ENCODE measurements around the gene GRAP2.

DNA sequence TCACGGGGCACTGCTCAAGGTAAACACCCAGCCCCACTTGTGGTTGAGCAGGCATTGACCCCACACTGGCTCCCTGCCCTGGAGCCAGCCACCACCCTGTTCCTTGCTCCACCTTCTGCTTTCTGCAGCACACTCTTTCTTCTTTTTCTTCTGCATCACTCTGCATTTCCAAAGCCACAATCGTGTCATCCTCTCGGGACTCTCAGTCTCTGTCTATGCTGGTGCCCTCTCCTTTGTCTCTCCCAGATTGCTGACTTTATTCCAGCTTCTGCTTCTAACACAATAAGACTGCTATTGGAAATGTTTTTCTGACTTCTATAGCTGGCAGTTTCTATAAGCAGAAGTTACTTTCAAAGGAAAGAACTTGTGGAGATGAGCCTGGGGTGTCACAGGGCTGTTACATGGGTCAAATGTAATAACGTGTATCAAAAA, 14.4 kb downstream of the GRAP2 start:
- TF ChIP-seq, protein P1, sequence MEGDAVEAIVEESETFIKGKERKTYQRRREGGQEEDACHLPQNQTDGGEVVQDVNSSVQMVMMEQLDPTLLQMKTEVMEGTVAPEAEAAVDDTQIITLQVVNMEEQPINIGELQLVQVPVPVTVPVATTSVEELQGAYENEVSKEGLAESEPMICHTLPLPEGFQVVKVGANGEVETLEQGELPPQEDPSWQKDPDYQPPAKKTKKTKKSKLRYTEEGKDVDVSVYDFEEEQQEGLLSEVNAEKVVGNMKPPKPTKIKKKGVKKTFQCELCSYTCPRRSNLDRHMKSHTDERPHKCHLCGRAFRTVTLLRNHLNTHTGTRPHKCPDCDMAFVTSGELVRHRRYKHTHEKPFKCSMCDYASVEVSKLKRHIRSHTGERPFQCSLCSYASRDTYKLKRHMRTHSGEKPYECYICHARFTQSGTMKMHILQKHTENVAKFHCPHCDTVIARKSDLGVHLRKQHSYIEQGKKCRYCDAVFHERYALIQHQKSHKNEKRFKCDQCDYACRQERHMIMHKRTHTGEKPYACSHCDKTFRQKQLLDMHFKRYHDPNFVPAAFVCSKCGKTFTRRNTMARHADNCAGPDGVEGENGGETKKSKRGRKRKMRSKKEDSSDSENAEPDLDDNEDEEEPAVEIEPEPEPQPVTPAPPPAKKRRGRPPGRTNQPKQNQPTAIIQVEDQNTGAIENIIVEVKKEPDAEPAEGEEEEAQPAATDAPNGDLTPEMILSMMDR (IDR thresholded peaks at IDR 0.05; ENCODE audit: extremely low read depth in 1 of 2, insufficient read depth in 1 of 2, low read depth in 1 of 2, low read length in 2 of 2): no peak
- no peak for TF ChIP-seq EZH2 (IDR thresholded peaks at IDR 0.05; ENCODE audit: borderline replicate concordance, low read depth, low read length, severe bottlenecking)
- no peak for TF ChIP-seq POLR2AphosphoS5 (IDR thresholded peaks at IDR 0.05; ENCODE audit: insufficient read depth, low read depth, low read length)
- no peak for TF ChIP-seq POLR2A (IDR thresholded peaks at IDR 0.05; ENCODE audit: low read depth, low read length)
- TF ChIP-seq MAX (IDR thresholded peaks at IDR 0.05; ENCODE audit: insufficient read depth, insufficient read length): no peak
- no peak for TF ChIP-seq MYC (IDR thresholded peaks at IDR 0.05; ENCODE audit: low read depth, low read length)
- TF ChIP-seq FOS (IDR thresholded peaks at IDR 0.05; ENCODE audit: borderline replicate concordance, insufficient read depth, low read length): no peak
- TF ChIP-seq JUN (IDR thresholded peaks at IDR 0.05; ENCODE audit: borderline replicate concordance, insufficient read depth, insufficient read length, low read depth): no peak
- no peak for TF ChIP-seq GATA2 (IDR thresholded peaks at IDR 0.05; ENCODE audit: insufficient read depth, insufficient read length, low read depth, low read length)

Measured in endothelial cell of umbilical vein (primary cell).